Activated CD4-positive, alpha-beta T cell treated with anti-CD3 and anti-CD28 coated beads, Interleukin-2, amount 50 U/mL, for 4 hours (primary cell): ENCODE measurements around the gene TECPR2.

ENCODE experiments used
- DNase-seq, 2 experiments: peaks; one replicate each; pipeline ENCODE4 v3.0.0-alpha.2; 2020

TECPR2 gene

DNA sequence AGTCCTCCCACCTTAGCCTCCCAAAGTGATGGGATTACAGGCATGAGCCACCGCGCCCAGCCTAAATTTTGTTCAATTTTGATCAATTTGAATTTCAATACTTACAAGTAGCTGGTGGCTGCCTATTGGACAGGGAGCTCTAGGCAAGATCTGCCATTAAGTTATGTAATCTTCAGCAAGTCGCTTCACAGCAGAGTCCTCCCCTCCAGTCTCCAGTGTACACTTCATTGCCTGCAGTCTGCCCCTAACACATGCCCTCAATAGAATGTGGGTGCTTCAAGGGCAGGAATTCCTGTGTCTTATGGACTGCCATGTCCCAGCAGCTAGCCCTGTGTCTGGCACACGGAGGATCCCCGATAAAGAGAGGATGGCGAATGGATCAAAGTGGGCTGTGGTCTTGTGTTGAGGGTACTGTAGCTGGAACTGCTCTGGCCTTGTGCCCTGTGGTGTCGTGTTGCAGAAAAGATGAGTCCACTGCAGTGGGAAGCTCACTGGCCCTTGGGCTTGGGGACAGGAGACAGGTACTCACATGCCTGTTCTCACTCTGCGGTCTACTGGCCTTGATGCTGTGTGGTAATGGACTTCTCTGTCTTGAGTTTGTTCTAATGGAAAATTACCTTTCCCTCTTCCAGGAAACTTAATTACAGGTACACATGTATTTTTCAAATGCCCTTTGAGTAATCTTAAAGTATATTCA lies 67.6 kb downstream of the TECPR2 start:
- DNase-seq: no peak

DNA sequence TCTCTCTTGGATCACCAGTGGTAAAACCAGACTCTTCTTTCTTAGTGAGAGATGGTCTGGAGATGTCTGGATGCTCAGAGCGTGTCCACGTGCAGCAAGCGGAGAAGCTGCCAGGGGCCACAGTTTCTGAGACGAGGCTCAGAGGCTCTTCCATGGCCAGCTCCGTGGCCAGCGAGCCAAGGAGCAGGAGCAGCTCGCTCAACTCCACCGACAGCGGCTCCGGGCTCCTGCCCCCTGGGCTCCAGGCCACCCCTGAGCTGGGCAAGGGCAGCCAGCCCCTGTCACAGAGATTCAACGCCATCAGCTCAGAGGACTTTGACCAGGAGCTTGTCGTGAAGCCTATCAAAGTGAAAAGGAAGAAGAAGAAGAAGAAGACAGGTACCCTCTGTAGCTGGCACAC lies 69.0 kb downstream of the TECPR2 start:
- no peak for DNase-seq

DNA sequence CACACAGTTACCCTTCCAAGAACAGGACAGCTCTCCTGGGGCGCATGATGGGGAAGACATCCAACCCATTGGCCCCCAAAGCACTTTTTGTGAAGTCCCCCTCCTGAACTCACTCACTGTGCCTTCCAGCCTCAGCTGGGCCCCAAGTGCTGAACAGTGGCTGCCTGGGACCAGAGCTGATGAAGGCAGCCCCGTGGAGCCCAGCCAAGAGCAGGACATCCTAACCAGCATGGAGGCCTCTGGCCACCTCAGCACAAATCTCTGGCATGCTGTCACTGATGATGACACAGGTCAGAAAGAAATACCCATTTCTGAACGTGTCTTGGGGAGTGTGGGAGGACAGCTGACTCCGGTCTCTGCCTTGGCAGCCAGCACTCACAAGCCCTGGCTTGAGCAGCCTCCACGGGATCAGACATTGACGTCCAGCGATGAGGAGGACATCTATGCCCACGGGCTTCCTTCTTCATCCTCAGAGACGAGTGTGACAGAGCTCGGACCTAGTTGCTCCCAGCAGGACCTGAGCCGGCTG lies 72.0 kb downstream of the TECPR2 start:
- DNase-seq: no peak

DNA sequence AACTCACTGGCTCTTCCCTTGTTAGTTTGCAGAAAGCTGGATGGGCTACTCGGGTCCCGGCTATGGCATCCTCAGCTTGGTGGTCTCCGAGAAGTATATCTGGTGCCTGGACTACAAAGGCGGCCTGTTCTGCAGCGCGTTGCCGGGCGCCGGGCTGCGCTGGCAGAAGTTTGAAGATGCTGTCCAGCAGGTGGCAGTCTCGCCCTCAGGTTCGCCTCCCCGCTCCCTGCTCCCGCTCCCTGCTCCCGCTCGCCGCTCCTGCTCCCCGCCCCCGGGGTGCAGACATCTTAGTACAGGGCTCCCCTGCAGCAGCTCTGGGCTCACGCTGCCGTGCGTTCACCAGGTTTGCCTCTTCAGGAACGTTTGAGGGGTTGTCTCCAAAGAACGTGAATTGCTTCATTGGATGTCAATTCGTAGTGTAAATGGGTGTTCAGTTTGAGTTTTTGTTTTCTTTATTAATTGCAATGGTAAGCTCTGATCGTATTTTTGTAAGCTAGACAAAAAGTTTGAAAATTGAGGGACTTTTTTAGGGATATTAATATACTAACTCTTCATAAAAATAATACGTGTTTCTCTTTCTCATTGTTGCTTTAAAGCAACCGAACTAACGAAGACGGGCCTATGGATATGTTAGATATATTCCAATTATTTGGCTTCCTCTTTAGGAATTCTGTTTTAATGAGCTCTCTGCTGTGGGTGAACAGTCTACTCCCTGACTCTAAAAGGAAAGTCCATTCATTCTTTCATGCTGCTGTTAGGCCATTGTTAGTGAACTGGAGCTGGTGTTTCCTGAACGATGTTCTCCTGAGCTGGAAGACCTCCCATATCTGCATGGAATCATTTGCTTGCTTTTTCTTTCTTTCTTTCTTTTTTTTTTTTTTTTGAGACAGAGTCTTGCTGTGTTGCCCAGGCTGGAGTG lies 75.5 kb downstream of the TECPR2 start:
- peak; percentile 39 to 42 for DNase-seq

DNA sequence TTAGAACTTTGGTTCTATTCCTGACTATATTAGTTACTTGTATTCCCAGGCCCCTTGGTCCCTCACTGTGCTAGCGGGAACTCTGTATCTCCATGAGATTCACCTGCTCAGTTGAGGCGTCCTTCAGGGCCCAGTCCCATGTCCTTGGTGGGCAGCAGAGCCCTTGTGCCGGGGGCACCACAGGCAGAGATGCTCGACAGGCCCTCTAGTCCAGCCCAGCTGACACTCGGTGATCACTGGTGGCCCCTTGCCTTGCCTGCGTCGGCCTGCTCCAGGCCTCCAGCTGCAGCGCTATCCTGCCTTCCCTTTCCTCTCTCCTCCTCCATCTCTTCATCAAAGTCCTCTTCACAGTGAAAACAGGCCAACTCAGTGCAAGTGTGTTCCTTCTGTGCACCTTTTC lies 76.8 kb downstream of the TECPR2 start:
- DNase-seq: no peak

DNA sequence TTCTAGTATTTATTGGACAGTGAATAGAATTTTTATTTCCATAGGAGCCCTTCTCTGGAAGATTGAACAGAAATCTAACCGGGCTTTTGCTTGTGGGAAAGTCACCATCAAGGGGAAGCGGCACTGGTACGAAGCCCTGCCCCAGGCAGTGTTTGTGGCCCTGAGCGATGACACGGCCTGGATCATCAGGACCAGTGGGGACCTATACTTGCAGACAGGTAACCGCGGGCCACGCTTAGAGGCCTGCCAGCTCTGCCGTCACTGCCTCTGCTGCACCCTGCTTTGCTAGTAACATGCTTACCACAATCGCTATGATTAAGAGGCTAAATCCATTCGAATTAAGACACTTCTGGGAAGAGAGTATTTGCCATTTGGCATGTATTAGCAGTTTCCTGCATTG lies 77.7 kb downstream of the TECPR2 start:
- DNase-seq: no peak

DNA sequence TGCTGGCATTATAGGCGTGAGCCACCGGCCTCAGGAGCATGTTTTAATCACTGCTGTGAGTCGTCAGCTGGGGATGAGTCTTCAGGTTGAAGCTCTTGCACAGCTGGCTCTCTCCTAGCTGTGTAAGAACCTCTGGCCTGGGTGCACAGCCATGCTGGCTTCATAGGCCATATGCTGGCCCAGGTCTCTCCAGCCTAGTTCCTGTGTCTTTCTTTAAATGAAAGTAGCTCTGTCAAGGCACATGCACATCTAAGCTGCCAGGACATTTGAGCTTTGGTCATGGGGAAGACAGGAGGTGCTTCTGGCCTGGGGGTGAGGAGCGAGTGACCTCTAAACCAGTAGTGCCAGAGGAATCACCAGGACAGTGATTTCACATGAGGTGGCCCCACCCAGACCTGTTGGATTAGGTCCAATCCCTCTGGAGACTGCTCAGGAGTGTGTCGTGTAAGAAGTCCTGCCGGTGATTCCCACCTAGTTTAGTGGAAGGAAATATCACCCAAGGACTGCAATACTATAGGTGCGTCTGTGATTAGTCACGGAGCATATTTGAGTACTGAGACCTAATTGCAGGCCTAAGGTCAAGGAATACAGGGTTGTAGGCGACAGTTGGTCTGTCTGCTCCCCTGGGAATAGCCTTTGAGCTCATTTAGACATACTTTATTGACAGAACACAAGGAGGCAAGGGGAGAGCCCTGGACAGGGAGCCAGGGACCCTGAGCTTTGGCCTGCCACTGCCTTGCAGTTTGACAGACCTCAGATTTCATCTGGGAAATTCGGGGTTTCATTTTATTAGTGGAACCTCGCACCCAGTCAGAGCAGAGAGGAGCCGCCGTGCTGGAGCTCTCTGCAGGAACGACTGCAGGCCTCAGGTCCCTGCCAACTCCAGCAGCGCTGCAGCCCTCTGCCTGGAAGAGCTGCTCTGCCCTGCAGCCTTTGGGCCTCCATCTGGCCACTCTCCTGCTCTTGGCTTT lies 79.8 kb downstream of the TECPR2 start:
- no peak for DNase-seq

DNA sequence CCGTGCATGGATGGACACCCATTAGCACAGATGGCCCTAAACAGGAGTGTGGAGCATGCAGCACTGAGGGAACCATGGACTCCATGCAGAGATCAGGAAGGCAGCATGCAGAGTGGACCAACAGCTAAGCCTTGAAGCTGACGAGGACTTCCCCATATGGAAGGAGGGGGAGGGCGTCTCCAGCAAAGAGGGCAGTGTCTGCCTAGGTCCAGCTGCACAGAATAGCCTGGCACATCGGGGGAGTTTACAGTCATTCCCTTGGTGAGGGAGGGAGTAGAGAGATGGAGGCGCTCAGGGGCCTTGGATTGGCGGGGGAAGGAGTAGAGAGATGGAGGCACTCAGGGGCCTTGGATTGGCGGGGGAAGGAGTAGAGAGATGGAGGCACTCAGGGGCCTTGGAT lies 82.3 kb downstream of the TECPR2 start:
- DNase-seq: no peak

DNA sequence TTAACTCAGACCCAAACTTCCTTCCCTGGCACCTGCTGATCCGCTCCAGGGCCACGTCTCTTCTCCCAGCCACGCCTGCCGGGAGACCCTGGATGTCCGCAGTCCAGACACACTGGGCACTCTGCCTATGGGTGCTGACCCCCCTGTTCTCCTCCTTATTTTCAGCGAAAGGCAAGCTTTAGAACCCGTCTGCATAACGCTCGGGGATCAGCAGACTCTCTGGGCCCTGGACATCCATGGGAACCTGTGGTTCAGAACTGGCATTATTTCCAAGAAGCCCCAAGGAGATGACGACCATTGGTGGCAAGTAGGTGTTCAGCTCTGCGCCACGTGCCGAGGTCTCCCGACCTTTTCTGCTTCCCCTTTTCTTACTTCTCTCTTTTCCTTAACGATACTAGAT lies 82.9 kb downstream of the TECPR2 start:
- no peak for DNase-seq

DNA sequence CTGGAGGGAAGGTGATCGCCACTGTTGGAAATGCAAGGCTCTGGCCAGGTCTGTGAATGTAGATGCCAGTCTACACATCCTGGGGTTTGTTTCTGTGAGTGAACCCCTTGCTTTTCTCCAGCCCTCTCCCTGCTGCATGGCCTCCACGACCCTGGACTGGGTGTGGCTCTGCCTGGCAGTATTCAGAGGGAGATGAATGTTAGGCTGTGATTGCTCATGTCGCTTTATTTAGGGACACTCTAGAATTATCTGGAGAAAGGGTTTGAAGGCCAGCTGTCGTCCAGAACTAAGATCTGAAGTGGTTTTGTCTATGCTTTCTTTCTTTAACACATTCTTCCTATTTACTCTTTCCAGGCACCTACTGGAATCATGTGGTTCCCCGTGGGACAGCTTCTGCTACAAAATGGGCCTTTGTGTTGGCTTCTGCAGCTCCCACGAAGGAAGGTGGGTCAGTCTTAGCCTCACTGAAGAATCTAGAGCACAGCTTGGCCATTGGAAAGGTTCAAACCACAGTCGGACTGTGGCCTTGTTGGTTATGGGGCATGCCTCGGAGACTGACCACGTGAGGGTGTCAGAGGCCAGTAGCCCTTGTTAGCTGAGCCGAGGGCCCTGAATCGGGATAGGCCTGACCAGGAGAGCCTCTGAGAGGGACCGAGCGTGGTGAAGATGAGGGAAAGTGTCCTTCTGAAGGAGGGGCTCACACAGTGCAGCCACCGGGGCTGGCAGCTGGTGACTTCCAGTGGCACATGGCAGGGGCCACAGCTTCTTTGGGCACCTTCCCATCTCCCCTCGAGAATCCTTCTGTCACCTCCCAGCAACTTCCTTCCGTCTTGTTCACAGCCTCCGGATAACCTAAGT lies 87.7 kb downstream of the TECPR2 start:
- no peak for DNase-seq

DNA sequence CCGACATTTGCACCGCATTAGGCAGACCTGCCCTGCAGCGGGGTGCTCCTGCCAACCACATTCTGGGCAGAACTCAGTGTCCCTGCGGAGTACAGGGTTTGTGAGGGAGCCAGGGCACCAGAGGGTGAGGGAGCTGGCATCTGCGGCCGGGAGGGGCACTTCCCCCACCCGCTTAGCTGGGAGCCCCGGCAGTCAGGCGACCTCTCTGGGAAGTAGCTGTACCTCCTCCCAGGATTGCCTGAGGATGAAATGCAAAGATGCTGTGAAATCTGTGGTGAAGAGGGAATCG lies 88.3 kb downstream of the TECPR2 start:
- no peak for DNase-seq

DNA sequence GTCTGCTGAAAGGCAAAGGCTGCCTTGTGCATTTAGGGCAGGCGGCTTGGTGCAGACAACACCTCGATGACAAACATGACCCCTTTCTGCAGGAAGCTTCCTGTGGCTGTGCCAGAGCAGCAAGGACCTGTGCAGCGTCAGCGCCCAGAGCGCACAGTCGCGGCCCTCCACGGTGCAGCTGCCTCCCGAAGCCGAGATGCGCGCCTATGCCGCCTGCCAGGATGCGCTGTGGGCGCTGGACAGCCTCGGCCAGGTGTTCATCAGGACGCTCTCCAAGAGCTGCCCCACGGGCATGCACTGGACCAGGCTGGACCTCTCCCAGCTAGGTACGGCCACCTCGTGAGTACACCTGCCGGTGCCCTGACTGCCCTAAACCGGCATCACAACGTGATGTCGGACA lies 89.6 kb downstream of the TECPR2 start:
- no peak for DNase-seq

DNA sequence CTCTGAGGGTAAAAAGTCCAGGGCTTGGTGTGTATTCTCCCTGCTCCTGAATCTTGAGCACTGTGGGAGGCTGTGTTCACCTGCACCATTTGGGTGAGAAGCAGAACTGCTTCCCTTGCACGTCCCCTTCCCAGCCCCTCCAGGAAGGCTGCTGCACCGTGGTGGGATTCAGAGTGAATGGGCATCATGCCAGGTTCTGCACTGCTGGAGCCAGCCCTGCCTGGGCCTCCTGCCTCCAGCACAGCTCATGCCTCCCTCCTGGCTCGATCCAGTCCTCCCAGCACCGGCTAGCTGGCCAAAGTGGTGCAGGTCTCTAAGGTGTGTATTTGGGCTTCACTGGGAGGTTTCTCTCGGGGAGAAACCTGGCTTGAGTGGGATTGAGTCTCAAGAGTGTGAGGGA lies 92.0 kb downstream of the TECPR2 start:
- no peak for DNase-seq

DNA sequence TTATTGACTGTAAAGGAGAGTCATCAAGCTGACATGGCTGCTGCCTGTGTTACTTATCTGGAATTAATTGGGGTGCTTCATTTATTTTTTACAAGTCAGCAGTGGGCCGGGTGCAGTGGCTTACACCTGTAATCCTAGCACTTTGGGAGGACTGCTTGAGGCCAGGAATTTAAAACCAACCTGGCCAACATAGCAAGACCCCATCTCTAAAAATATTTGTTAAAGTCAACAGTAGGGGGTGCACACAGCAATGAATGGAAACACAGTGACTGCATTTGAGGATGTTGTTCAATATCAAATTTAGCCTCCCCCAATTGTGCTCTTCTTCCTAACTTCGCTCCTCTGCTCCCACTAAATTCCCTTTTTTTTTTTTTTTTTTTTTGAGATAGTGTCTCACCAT lies 94.8 kb downstream of the TECPR2 start:
- no peak for DNase-seq

DNA sequence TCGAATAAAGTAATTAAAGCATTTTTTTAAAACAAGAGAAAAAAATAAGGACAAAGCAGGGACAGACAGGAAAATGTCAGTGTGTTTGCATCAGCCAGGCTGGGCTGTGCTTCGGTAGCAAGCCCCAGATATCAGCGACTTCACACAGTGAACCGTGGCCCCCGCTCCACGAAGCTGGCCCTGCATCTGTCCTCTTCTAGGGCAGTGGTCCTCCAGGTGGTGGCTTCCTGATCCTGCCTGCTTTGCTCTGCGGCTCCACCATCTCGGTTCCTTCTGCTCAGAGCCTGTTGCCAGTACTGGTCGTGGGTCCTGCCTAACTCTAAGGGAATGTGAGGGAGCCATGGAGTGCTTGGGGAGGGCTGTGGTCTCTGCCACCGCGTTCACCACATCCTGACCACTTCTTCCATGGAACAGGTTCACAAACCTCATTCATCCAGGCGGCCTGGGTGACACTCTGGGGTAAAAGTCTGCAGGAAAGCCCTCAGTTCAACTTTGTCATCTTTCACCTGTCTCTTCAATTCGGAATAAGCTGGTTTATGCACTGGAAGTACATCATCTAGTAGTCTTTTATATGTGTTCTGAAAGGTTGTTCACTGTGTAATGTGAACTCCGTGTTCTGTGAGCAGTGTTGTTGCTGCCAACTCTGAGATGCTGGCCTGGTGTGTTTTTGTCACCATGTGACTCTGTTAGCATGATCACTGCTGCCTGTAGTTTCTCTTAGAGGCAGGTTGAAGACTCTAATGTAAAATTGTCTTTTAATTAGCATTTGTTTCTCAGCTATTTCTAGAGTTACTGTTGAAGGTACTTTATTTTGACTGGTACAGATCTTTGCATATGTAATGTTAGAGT lies 99.0 kb downstream of the TECPR2 start:
- no peak for DNase-seq

DNA sequence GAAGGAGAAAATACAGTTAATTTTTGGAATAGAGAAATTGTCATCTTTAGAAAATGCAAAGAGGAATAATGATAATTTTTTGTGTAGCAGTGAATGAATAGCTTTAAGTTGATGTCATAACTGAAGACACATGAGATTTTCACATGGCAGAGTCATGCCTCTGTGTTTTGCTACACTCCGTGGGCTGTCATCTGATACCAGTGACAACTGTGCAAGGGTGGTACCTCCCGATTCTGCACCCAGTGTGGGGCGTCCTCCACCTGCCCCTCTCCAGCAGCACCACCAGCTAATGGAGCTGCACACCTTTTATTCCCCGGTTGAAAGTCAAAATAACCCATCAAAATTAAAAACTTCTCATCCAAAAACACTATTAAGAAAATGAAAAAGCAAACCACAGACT lies 99.7 kb downstream of the TECPR2 start:
- DNase-seq: no peak

DNA sequence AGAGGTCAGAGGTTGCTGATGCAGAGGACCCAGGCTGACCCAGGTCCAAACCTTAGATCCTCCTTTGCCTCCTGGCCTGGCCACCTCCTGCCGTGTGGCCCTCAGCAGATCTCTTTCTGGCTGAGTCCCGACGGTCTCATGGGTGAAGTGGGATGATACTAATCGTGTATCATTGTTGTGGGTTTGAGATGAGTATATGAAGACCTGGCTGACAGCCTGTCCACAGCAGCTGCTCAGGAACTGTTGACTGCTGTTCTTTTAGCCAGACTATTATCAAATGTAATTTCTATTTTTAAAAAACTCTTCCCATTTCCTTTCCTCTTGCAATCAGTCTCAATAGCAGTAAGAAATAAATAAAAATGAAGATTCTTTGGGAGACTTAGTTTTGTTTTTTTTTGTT lies 101.3 kb downstream of the TECPR2 start:
- no peak for DNase-seq

DNA sequence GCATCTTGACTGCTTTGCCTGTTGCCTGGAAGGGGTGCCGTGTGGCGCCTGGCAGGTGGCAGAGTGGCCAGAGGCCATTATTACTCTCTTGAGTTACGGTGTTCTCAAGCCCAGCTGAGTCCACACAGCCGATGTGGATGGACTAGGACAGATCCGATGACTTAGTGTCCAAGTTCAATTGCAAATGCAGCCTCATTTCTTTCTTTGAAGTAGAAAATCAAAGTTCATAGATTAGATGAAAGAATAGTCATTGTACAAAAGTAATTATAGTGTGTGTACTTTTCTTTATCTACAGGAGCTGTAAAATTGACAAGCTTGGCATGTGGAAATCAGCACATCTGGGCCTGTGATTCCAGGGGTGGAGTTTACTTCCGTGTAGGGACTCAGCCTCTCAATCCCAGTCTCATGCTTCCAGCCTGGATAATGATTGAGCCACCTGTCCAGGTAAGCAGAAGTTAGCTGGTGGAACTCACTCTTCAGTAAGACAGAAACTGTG lies 102.2 kb downstream of the TECPR2 start:
- no peak for DNase-seq

DNA sequence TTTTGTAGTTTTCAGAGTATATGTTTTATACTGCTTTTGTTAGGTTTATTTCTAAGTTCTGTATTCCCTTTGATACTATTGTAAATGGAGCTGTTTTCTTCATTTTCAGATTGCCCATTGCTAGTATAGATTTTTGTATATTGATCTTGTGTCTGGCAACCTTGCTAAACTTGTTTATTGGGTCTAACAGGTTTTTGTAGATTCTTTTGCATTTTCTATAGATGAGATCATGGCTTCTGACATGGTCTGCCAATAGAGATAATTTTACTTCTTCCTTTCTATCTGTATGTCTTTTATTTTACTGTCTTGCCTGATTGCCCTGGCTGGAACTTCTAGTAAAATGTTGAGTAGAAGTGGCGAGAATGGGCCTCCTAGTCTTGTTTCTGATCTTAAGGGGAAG lies 106.5 kb downstream of the TECPR2 start:
- no peak for DNase-seq

DNA sequence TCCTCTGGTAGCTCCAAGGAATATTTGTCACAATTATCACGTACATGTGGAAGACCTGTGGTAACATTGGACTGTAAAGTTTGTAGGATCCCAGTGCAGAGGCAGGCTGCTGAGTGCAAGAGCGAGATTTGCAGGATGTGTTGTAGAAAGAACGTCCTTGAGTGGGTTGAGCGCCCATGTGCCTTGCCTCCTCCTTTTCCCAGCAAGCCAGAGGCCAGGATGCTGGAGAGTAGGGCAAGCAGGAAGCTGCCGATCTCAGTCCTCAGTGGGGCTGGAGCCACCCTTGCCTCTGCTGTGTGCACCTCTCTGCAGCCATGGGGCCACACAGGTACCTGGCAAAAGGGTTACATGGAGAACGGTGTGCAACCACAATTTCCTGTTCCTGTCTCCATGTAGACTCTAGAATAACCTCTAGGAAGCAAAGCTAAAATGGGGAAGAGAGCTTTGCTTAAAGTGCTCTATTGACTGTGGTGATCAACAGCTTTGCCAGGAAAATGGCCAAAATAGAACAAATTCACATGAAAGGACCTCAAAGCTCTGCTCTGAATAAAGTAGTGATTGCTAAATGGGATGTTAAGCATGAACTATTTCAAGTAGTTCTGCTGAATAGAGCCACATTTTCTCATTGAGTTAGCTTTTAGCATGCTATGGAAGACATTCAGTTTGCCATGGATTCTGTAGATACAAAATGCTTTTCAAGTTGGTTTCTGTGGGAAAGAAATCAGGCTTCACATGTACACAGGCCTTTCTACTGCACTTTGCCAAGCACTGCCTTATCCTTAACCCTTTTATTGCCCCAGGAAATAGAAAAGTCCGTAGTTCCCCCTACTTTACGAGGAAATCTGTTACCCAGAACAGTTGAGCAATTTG lies 109.4 kb downstream of the TECPR2 start:
- no peak for DNase-seq
